HEK293 (cell line): ENCODE results near the gene PPP4R1.
A peak's percentile ranks its signal among the peaks of the same experiment; 100 is the strongest.

ENCODE experiments used
- GLIS2 ChIP-seq: fragments of 450-650 bp; formaldehyde crosslinking; IDR thresholded peaks from 2 replicates; pipeline ENCODE4 v1.5.1; 2016; ENCODE audit warnings: missing biosample characterization, missing genetic modification characterization
- HOXC10 ChIP-seq: sonication (generic); formaldehyde crosslinking; IDR thresholded peaks from 2 replicates; pipeline ENCODE4 v1.8.1; 2023; ENCODE audit warnings: mild to moderate bottlenecking, missing genetic modification reagents
- KLF8 ChIP-seq: fragments of 450-650 bp; formaldehyde crosslinking; IDR thresholded peaks from 2 replicates; pipeline ENCODE4 v1.5.1; 2016; ENCODE audit warnings: missing biosample characterization, missing genetic modification characterization
- KLF9 ChIP-seq: fragments of 450-650 bp; formaldehyde crosslinking; IDR thresholded peaks from 2 replicates; pipeline ENCODE4 v1.5.1; 2016; ENCODE audit warnings: missing biosample characterization, missing genetic modification characterization, low read depth
- PRDM10 ChIP-seq: fragments of 450-650 bp; formaldehyde crosslinking; IDR thresholded peaks from 2 replicates; pipeline ENCODE4 v1.5.1; 2016; ENCODE audit warnings: missing biosample characterization, missing genetic modification characterization
- WT1 ChIP-seq: fragments of 450-650 bp; formaldehyde crosslinking; IDR thresholded peaks from 2 replicates; pipeline ENCODE4 v1.5.1; 2016; ENCODE audit warnings: missing biosample characterization, missing genetic modification characterization
- YY1 ChIP-seq: fragments of 450-650 bp; formaldehyde crosslinking; IDR thresholded peaks from 2 replicates; pipeline ENCODE4 v1.5.1; 2018; ENCODE audit warnings: missing biosample characterization, missing genetic modification characterization
- ZBTB20 ChIP-seq: fragments of 450-650 bp; formaldehyde crosslinking; IDR thresholded peaks from 2 replicates; pipeline ENCODE4 v1.5.1; 2016; ENCODE audit warnings: missing biosample characterization, missing genetic modification characterization
- ZBTB48 ChIP-seq: fragments of 450-650 bp; formaldehyde crosslinking; IDR thresholded peaks from 2 replicates; pipeline ENCODE4 v1.5.1; 2016; ENCODE audit warnings: missing biosample characterization, missing genetic modification characterization
- ZFP41 ChIP-seq: fragments of 450-650 bp; formaldehyde crosslinking; IDR thresholded peaks from 2 replicates; pipeline ENCODE4 v1.5.1; 2016; ENCODE audit warnings: missing biosample characterization, missing genetic modification characterization, borderline replicate concordance
- ZNF121 ChIP-seq: fragments of 450-650 bp; formaldehyde crosslinking; IDR thresholded peaks from 2 replicates; pipeline ENCODE4 v1.5.1; 2016; ENCODE audit warnings: missing biosample characterization, missing genetic modification characterization
- ZNF132 ChIP-seq: fragments of 450-650 bp; formaldehyde crosslinking; IDR thresholded peaks from 2 replicates; pipeline ENCODE4 v1.5.1; 2017; ENCODE audit warnings: missing biosample characterization, missing genetic modification characterization, borderline replicate concordance
- ZNF341 ChIP-seq: fragments of 450-650 bp; formaldehyde crosslinking; IDR thresholded peaks from 2 replicates; pipeline ENCODE4; 2016; ENCODE audit warnings: low read depth, missing biosample characterization, missing genetic modification characterization
- ZNF398 ChIP-seq: fragments of 450-650 bp; formaldehyde crosslinking; IDR thresholded peaks from 2 replicates; pipeline ENCODE4 v1.5.1; 2017; ENCODE audit warnings: missing biosample characterization, missing genetic modification characterization
- ZNF626 ChIP-seq: fragments of 450-650 bp; sonication (Bioruptor Pico); formaldehyde crosslinking; IDR thresholded peaks from 2 replicates; pipeline ENCODE4 v1.5.1; 2018; ENCODE audit warnings: missing biosample characterization, missing genetic modification characterization, inconsistent platforms
- ZNF629 ChIP-seq: fragments of 450-650 bp; formaldehyde crosslinking; IDR thresholded peaks from 2 replicates; pipeline ENCODE4 v1.5.1; 2017; ENCODE audit warnings: missing biosample characterization, missing genetic modification characterization
- ZNF654 ChIP-seq: fragments of 450-650 bp; formaldehyde crosslinking; IDR thresholded peaks from 2 replicates; pipeline ENCODE4 v1.5.1; 2016; ENCODE audit warnings: low read depth, missing biosample characterization, missing genetic modification characterization
- ZNF776 ChIP-seq: fragments of 450-650 bp; formaldehyde crosslinking; IDR thresholded peaks from 2 replicates; pipeline ENCODE4 v1.5.0; 2017; ENCODE audit warnings: missing biosample characterization, missing genetic modification characterization, borderline replicate concordance
- ZNF791 ChIP-seq: fragments of 450-650 bp; formaldehyde crosslinking; IDR thresholded peaks from 2 replicates; pipeline ENCODE4 v1.5.1; 2016; ENCODE audit warnings: missing biosample characterization, missing genetic modification characterization
- ZNF837 ChIP-seq: fragments of 450-650 bp; formaldehyde crosslinking; IDR thresholded peaks from 2 replicates; pipeline ENCODE4 v1.5.1; 2016; ENCODE audit warnings: missing biosample characterization, missing genetic modification characterization
- ZSCAN30 ChIP-seq: fragments of 450-650 bp; IDR thresholded peaks from 2 replicates; pipeline ENCODE4 v1.5.1; 2018; ENCODE audit warnings: missing biosample characterization, mild to moderate bottlenecking, missing genetic modification characterization, moderate library complexity
- TF ChIP-seq, protein P1 (sequence below): fragments of 450-650 bp; formaldehyde crosslinking; IDR thresholded peaks from 2 replicates; pipeline ENCODE4 v1.5.1; 2016; ENCODE audit warnings: missing biosample characterization, missing genetic modification characterization
- TF ChIP-seq, protein P2 (sequence below): fragments of 450-650 bp; formaldehyde crosslinking; IDR thresholded peaks from 2 replicates; pipeline ENCODE4 v1.5.1; 2016; ENCODE audit warnings: missing biosample characterization, missing genetic modification characterization
- TF ChIP-seq, protein P3 (sequence below): fragments of 450-650 bp; formaldehyde crosslinking; IDR thresholded peaks from 2 replicates; pipeline ENCODE4 v1.5.1; 2016; ENCODE audit warnings: missing biosample characterization, missing genetic modification characterization

The PPP4R1 gene

GRCh38 chr18:9613550-9614400, 584 bp downstream of the PPP4R1 start (continued):
- TF ChIP-seq KLF8 (tag by site-specific recombination), result peak; percentile 81
- TF ChIP-seq ZNF629 (tag by site-specific recombination), result no peak
- peak; percentile 93 for TF ChIP-seq PRDM10 (tag by site-specific recombination)
- TF ChIP-seq ZNF626 (tag by site-specific recombination), result no peak
- no peak for TF ChIP-seq ZNF121 (tag by site-specific recombination)
- no peak for TF ChIP-seq WT1 (tag by site-specific recombination)
- TF ChIP-seq YY1 (tag by site-specific recombination), result no peak
- TF ChIP-seq, protein P1, sequence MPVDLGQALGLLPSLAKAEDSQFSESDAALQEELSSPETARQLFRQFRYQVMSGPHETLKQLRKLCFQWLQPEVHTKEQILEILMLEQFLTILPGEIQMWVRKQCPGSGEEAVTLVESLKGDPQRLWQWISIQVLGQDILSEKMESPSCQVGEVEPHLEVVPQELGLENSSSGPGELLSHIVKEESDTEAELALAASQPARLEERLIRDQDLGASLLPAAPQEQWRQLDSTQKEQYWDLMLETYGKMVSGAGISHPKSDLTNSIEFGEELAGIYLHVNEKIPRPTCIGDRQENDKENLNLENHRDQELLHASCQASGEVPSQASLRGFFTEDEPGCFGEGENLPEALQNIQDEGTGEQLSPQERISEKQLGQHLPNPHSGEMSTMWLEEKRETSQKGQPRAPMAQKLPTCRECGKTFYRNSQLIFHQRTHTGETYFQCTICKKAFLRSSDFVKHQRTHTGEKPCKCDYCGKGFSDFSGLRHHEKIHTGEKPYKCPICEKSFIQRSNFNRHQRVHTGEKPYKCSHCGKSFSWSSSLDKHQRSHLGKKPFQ (tag by site-specific recombination), result no peak
- TF ChIP-seq ZBTB20 (tag by site-specific recombination), result peak; percentile 88
- TF ChIP-seq ZNF791 (tag by site-specific recombination), result no peak
- TF ChIP-seq ZSCAN30 (tag by site-specific recombination), result no peak
- TF ChIP-seq KLF9 (tag by site-specific recombination), result peak; percentile 58
- no peak for TF ChIP-seq ZFP41 (tag by site-specific recombination)
- TF ChIP-seq, protein P2, sequence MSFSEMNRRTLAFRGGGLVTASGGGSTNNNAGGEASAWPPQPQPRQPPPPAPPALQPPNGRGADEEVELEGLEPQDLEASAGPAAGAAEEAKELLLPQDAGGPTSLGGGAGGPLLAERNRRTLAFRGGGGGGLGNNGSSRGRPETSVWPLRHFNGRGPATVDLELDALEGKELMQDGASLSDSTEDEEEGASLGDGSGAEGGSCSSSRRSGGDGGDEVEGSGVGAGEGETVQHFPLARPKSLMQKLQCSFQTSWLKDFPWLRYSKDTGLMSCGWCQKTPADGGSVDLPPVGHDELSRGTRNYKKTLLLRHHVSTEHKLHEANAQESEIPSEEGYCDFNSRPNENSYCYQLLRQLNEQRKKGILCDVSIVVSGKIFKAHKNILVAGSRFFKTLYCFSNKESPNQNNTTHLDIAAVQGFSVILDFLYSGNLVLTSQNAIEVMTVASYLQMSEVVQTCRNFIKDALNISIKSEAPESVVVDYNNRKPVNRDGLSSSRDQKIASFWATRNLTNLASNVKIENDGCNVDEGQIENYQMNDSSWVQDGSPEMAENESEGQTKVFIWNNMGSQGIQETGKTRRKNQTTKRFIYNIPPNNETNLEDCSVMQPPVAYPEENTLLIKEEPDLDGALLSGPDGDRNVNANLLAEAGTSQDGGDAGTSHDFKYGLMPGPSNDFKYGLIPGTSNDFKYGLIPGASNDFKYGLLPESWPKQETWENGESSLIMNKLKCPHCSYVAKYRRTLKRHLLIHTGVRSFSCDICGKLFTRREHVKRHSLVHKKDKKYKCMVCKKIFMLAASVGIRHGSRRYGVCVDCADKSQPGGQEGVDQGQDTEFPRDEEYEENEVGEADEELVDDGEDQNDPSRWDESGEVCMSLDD (tag by site-specific recombination), result peak; percentile 46; the same call in 1 of the 2 replicates
- 0 out of 2 replicates have a peak, but pooled peaks have one; percentile 18 for TF ChIP-seq ZBTB48 (tag by site-specific recombination)
- TF ChIP-seq ZNF132, result no peak
- TF ChIP-seq, protein P3, sequence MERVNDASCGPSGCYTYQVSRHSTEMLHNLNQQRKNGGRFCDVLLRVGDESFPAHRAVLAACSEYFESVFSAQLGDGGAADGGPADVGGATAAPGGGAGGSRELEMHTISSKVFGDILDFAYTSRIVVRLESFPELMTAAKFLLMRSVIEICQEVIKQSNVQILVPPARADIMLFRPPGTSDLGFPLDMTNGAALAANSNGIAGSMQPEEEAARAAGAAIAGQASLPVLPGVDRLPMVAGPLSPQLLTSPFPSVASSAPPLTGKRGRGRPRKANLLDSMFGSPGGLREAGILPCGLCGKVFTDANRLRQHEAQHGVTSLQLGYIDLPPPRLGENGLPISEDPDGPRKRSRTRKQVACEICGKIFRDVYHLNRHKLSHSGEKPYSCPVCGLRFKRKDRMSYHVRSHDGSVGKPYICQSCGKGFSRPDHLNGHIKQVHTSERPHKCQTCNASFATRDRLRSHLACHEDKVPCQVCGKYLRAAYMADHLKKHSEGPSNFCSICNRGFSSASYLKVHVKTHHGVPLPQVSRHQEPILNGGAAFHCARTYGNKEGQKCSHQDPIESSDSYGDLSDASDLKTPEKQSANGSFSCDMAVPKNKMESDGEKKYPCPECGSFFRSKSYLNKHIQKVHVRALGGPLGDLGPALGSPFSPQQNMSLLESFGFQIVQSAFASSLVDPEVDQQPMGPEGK, result peak; percentile 77
- peak; percentile 94 for TF ChIP-seq ZNF341 (tag by site-specific recombination)
- no peak for TF ChIP-seq ZNF837 (tag by site-specific recombination)
- peak; percentile 92 for TF ChIP-seq ZNF398 (tag by site-specific recombination)
- TF ChIP-seq HOXC10, result no peak
- peak; percentile 64 for TF ChIP-seq GLIS2 (tag by site-specific recombination)
- no peak for TF ChIP-seq ZNF776
- no peak for TF ChIP-seq ZNF654 (tag by site-specific recombination)
